Measurements from ENCODE around the gene GTF3C5.

GRCh38 chr9:132989414-132989996 is 41.3 kb upstream of the GTF3C5 start:
- no peak for TF ChIP-seq POLR2A (IDR thresholded peaks at IDR 0.05)
- no peak for TF ChIP-seq POLR2AphosphoS5 (IDR thresholded peaks at IDR 0.05)
- no peak for TF ChIP-seq CTCF (IDR thresholded peaks at IDR 0.05)

Measured in stomach (tissue), 4 donors.